NCI-H187 (cell line): ENCODE measurements around the gene MADD.

ENCODE experiments used
- DNase-seq, 2 experiments: peaks; one replicate each; lab custom pipeline; 2025; lab: John Stamatoyannopoulos, UW

MADD gene

GRCh38 chr11:47338396-47339241, 68.7 kb downstream of the MADD start:
- no peak for DNase-seq

- no peak for DNase-seq
Observed at GRCh38 chr11:47340010-47340409, 70.1 kb downstream of the MADD start.

- no peak for DNase-seq
Observed at GRCh38 chr11:47340980-47341775, 71.2 kb downstream of the MADD start.

GRCh38 chr11:47342036-47342803, 72.3 kb downstream of the MADD start:
- DNase-seq: no peak

- no peak for DNase-seq
Observed at GRCh38 chr11:47342854-47343253, 72.9 kb downstream of the MADD start.

GRCh38 chr11:47345890-47346563, 76.1 kb downstream of the MADD start:
- no peak for DNase-seq

GRCh38 chr11:47347137-47347536, 77.2 kb downstream of the MADD start:
- DNase-seq: no peak

- no peak for DNase-seq
Observed at GRCh38 chr11:47348131-47348802, 78.3 kb downstream of the MADD start.

GRCh38 chr11:47348859-47349258, 78.9 kb downstream of the MADD start:
- DNase-seq: no peak

GRCh38 chr11:47349521-47350095, 79.7 kb downstream of the MADD start:
- no peak for DNase-seq

- no peak for DNase-seq
Observed at GRCh38 chr11:47350315-47350714, 80.4 kb downstream of the MADD start.

- no peak for DNase-seq
Observed at GRCh38 chr11:47351156-47352126, 81.5 kb downstream of the MADD start.

GRCh38 chr11:47352556-47352955, 82.6 kb downstream of the MADD start, which contains the start of gene MYBPC3:
Gene MYBPC3, minus strand, starts transcription at chr11:47352702. Its CDS starts 55 bp downstream, at chr11:47352647.
- DNase-seq: no peak

- no peak for DNase-seq
Observed at GRCh38 chr11:47353978-47354774, 84.2 kb downstream of the MADD start.

GRCh38 chr11:47354913-47355282, 85.0 kb downstream of the MADD start:
- DNase-seq: no peak

GRCh38 chr11:47355283-47356128, 85.6 kb downstream of the MADD start:
- DNase-seq: peak; percentile 84 to 94

GRCh38 chr11:47356129-47356997, 86.4 kb downstream of the MADD start:
- no peak for DNase-seq
